Muscle layer of duodenum (tissue), 2 donors: ENCODE measurements around the gene RNASE2.
"Not testable (repeated sequence)": the region's sequence is repeated elsewhere in the genome, so short reads cannot be mapped to it uniquely, and the experiment has no call there.

Experiments used
- H3K27ac ChIP-seq: one replicate; pipeline ENCODE4 v1.7.0; 2013; ENCODE audit warnings: mild to moderate bottlenecking, low read length
- H3K27me3 ChIP-seq: one replicate; pipeline ENCODE4 v1.7.0; 2013; ENCODE audit warnings: low read depth, mild to moderate bottlenecking, control low read depth, low read length
- H3K36me3 ChIP-seq, 2 donors: one replicate each; pipeline ENCODE4 v1.7.0; 2013; ENCODE audit warnings: low read length in 2 of 2, control low read depth in 1 of 2, mild to moderate bottlenecking in 1 of 2; ENCODE audit not compliant: insufficient read depth in 2 of 2, control insufficient read depth in 1 of 2
- H3K4me1 ChIP-seq, 2 donors: one replicate each; pipeline ENCODE4 v1.7.0; 2013; ENCODE audit warnings: low read length in 2 of 2, mild to moderate bottlenecking in 2 of 2, control low read depth in 1 of 2, moderate library complexity in 1 of 2; ENCODE audit not compliant: insufficient read depth in 2 of 2, control insufficient read depth in 1 of 2
- H3K4me3 ChIP-seq, 2 donors: one replicate each; pipeline ENCODE4 v1.7.0; 2013; ENCODE audit warnings: low read length in 2 of 2, low read depth in 1 of 2, mild to moderate bottlenecking in 1 of 2
- H3K9me3 ChIP-seq, 2 donors: one replicate each; pipeline ENCODE4 v1.7.0; 2013; ENCODE audit warnings: low read length in 2 of 2, control low read depth in 1 of 2, mild to moderate bottlenecking in 1 of 2; ENCODE audit not compliant: control insufficient read depth in 1 of 2
- donor health status: healthy.

The RNASE2 gene

DNA sequence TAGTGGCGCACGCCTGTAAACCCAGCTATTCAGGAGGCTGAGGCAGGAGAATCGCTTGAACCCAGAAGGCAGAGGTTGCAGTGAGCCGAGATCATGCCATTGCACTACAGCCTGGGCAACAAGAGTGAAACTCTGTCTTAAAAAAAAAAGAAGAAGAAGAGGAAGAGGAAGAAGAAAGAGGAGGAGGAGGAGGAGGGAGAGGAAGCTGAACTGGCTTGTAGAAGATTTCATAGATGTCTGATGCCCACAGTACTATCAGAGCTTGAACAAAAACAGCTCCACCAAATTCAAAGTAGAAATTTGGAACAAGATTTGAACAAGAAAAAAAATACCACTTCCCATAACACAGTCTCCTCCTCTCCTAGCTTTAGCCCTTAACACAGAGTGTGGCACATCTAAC, 30.4 kb downstream of the RNASE2 start:
- H3K4me1 ChIP-seq, H3K9me3 ChIP-seq, H3K4me3 ChIP-seq, H3K36me3 ChIP-seq, H3K27ac ChIP-seq, H3K27me3 ChIP-seq: not testable (repeated sequence)

- H3K4me1 ChIP-seq = peaks cover 12 to 17% of the 10 kb centered on the region in 2 donors
- no peak overlapping the region for H3K4me3 ChIP-seq
- no peak overlapping the region for H3K27ac ChIP-seq
- H3K9me3 ChIP-seq = no peaks in the 10 kb centered on the region
- H3K27me3 ChIP-seq = no peaks in the 10 kb centered on the region
- H3K36me3 ChIP-seq = peaks cover 0 to 2% of the 10 kb centered on the region in 2 donors
These were observed 31.5 kb downstream of the RNASE2 start for GRCh38 chr14:20986811-20987210.

DNA sequence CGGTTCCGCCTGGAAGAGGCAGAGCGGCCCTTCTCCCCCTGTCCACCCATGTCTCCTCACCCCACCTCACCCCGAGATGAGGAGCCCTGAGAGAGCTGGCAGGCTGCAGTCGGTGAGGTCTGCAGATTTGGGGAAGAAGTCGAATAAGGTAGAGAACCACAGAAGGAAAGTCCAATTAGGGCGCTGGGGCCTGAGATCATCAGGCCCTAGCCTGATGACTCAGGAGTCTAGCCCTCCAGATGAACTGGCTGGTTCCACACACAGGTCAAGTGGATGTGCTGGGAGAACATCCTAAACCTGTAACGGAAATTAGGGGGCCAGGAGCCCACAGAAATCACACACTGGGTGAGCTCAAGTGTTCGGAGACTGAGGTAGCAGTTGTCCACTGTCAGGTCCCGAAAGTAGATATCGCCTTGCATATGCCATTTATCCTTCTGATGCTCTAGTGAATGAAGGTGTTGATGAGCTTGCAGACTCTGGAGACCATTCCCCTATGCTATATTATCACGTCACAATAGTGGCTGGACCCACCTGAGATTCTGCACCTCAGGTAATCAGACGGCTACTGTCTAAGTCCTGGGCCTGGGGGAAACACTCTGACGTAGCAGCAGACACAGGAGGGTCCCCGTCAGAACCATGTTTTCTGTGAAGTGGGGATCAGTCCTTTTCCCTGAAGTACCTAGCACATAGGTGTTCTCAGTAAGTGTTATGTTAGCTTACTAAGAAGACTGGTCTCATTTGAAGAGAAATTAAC, 33.6 kb downstream of the RNASE2 start:
- no peaks in the 10 kb centered on the region for H3K27me3 ChIP-seq
- peak overlapping the region; percentile 89 for H3K27ac ChIP-seq
- peak overlapping the region; percentile 22 to 47 for H3K4me3 ChIP-seq
- no peaks in the 10 kb centered on the region for H3K9me3 ChIP-seq
- H3K4me1 ChIP-seq = peaks cover 12 to 21% of the 10 kb centered on the region in 2 donors
- H3K36me3 ChIP-seq = peaks cover 16 to 23% of the 10 kb centered on the region in 2 donors

DNA sequence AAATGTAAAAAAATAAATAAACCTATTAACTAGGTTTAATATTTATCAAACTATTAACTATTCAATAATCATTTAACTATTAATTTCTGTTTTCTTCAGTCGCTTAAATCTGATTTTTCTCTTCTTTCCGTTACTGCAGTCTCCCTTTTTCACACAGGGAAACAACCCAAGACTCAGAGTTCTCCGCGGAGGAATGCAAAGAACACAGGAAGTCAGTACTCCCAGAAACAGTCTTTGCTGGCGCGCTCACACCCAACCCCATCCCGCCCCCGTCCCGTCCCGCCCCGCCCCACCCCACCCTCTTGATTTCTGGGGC, 34.1 kb downstream of the RNASE2 start:
- H3K4me3 ChIP-seq = peak overlapping the region; percentile 47 to 99
- H3K27me3 ChIP-seq = no peaks in the 10 kb centered on the region
- peaks cover 12 to 21% of the 10 kb centered on the region in 2 donors for H3K4me1 ChIP-seq
- no peaks in the 10 kb centered on the region for H3K9me3 ChIP-seq
- peak overlapping the region; percentile 89 for H3K27ac ChIP-seq
- peaks cover 22 to 28% of the 10 kb centered on the region in 2 donors for H3K36me3 ChIP-seq

- peaks cover 12 to 21% of the 10 kb centered on the region in 2 donors for H3K4me1 ChIP-seq
- peak within 1 kb of the TSS; percentile 89 for H3K27ac ChIP-seq
- peaks cover 27 to 34% of the 10 kb centered on the region in 2 donors for H3K36me3 ChIP-seq
- H3K9me3 ChIP-seq = no peaks in the 10 kb centered on the region
- H3K27me3 ChIP-seq = no peaks in the 10 kb centered on the region
- H3K4me3 ChIP-seq = peak within 1 kb of the TSS; percentile 97 to 99
These were observed 34.7 kb downstream of the RNASE2 start, which contains the start of gene METTL17 for GRCh38 chr14:20989787-20990600. Gene METTL17, plus strand, starts transcription at chr14:20989980. Its CDS starts 23 bp downstream, at chr14:20990003.

DNA sequence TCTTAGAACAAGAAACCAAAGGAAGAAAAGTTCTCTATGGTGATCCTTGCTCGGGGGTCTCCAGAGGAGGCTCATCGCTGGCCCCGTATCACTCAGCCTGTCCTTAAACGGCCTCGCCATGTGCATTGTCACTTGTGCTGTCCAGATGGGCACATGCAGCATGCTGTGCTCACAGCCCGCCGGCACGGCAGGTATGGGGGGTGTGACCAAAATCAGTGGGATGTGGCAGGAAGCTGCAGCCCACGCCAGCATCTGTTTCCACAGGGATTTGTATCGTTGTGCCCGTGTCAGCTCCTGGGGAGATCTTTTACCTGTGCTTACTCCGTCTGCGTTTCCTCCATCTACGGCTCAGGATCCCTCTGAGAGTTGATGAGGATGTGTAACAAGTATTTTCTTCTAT, 41.2 kb downstream of the RNASE2 start:
- H3K4me1 ChIP-seq = peaks cover 0 to 7% of the 10 kb centered on the region in 2 donors
- H3K27me3 ChIP-seq = no peaks in the 10 kb centered on the region
- H3K27ac ChIP-seq = no peak overlapping the region
- H3K4me3 ChIP-seq = no peak overlapping the region
- no peaks in the 10 kb centered on the region for H3K9me3 ChIP-seq
- H3K36me3 ChIP-seq = peaks cover 45 to 55% of the 10 kb centered on the region in 2 donors

- H3K27ac ChIP-seq = no peak overlapping the region
- H3K27me3 ChIP-seq = no peaks in the 10 kb centered on the region
- H3K4me3 ChIP-seq = no peak overlapping the region
- H3K36me3 ChIP-seq = peaks cover 42 to 50% of the 10 kb centered on the region in 2 donors
- no peaks in the 10 kb centered on the region for H3K9me3 ChIP-seq
- H3K4me1 ChIP-seq = peaks cover 0 to under 1% of the 10 kb centered on the region in 2 donors
These were observed 41.8 kb downstream of the RNASE2 start for GRCh38 chr14:20997115-20997514.

DNA sequence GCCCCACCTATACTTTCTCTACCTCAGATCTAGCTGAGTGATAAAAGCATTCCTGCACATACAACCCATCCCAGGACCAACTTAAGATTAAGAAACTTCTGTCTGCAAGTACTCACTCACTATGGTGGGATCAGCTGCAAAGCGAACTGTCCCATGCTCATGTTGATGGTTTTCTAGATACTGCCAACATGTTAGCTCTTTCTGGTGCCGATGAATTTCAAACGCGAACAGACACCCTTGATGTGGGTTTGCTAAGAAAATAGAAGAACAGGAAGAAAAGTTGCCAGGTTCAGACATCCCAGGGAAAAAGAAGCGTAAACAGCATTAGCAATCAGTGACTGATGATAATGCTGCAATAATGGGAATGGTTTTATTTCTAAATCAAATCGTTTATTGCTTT, 42.3 kb downstream of the RNASE2 start:
- no peak overlapping the region for H3K27ac ChIP-seq
- peaks cover 37 to 46% of the 10 kb centered on the region in 2 donors for H3K36me3 ChIP-seq
- no peaks in the 10 kb centered on the region for H3K9me3 ChIP-seq
- no peak overlapping the region for H3K4me3 ChIP-seq
- no peaks in the 10 kb centered on the region for H3K4me1 ChIP-seq
- H3K27me3 ChIP-seq = no peaks in the 10 kb centered on the region

GRCh38 chr14:20998139-20998538, 42.9 kb downstream of the RNASE2 start:
- H3K4me3 ChIP-seq = no peak overlapping the region
- H3K36me3 ChIP-seq = peaks cover 31 to 40% of the 10 kb centered on the region in 2 donors
- no peaks in the 10 kb centered on the region for H3K9me3 ChIP-seq
- no peak overlapping the region for H3K27ac ChIP-seq
- no peaks in the 10 kb centered on the region for H3K4me1 ChIP-seq
- H3K27me3 ChIP-seq = no peaks in the 10 kb centered on the region

- no peak within 1 kb of the TSS for H3K4me3 ChIP-seq
- no peaks in the 10 kb centered on the region for H3K4me1 ChIP-seq
- H3K36me3 ChIP-seq = peaks cover 29 to 33% of the 10 kb centered on the region in 2 donors
- no peaks in the 10 kb centered on the region for H3K9me3 ChIP-seq
- no peaks in the 10 kb centered on the region for H3K27me3 ChIP-seq
- no peak within 1 kb of the TSS for H3K27ac ChIP-seq
These were observed 43.5 kb downstream of the RNASE2 start, which contains the start of gene SLC39A2 for GRCh38 chr14:20998674-20999366. Gene SLC39A2, plus strand, starts transcription at chr14:20999293. Its CDS starts 154 bp downstream, at chr14:20999447.

- no peak overlapping the region for H3K4me3 ChIP-seq
- no peak overlapping the region for H3K27ac ChIP-seq
- H3K36me3 ChIP-seq = peaks cover 21 to 25% of the 10 kb centered on the region in 2 donors
- H3K27me3 ChIP-seq = no peaks in the 10 kb centered on the region
- H3K9me3 ChIP-seq = no peaks in the 10 kb centered on the region
- H3K4me1 ChIP-seq = no peaks in the 10 kb centered on the region
These were observed 44.3 kb downstream of the RNASE2 start for GRCh38 chr14:20999591-20999990.
